HEK293T (cell line): ENCODE measurements around the gene SHISA9.

Source experiments
- BHLHE40 ChIP-seq: fragments of 450-650 bp; IDR thresholded peaks from 2 replicates; pipeline ENCODE4 v1.6.1; 2016; ENCODE audit warnings: mild to moderate bottlenecking, moderate library complexity, borderline replicate concordance
- CTBP1 ChIP-seq: fragments of 450-650 bp; IDR thresholded peaks from 2 replicates; pipeline ENCODE4 v1.6.1; 2016; ENCODE audit warnings: borderline replicate concordance
- ELF4 ChIP-seq: fragments of 450-650 bp; IDR thresholded peaks from 2 replicates; pipeline ENCODE4 v1.6.1; 2017; ENCODE audit warnings: antibody characterized with exemption
- FOXA1 ChIP-seq: fragments of 450-650 bp; IDR thresholded peaks from 2 replicates; pipeline ENCODE4 v1.6.1; 2016; ENCODE audit warnings: mild to moderate bottlenecking
- FOXK2 ChIP-seq: fragments of 450-650 bp; IDR thresholded peaks from 2 replicates; pipeline ENCODE4 v1.6.1; 2016; ENCODE audit warnings: mild to moderate bottlenecking
- FOXM1 ChIP-seq: fragments of 450-650 bp; IDR thresholded peaks from 2 replicates; pipeline ENCODE4 v1.6.1; 2017; ENCODE audit warnings: mild to moderate bottlenecking, borderline replicate concordance
- HDGF ChIP-seq: fragments of 450-650 bp; IDR thresholded peaks from 2 replicates; pipeline ENCODE4 v1.6.1; 2017; ENCODE audit warnings: antibody characterized with exemption, borderline replicate concordance
- LEF1 ChIP-seq: fragments of 450-650 bp; IDR thresholded peaks from 2 replicates; pipeline ENCODE4 v1.6.1; 2017; ENCODE audit warnings: mild to moderate bottlenecking, borderline replicate concordance
- NFRKB ChIP-seq: fragments of 450-650 bp; IDR thresholded peaks from 2 replicates; pipeline ENCODE4 v1.6.1; 2016; ENCODE audit warnings: mild to moderate bottlenecking, moderate library complexity
- PKNOX1 ChIP-seq: fragments of 450-650 bp; IDR thresholded peaks from 2 replicates; pipeline ENCODE4 v1.6.1; 2016
- SP1 ChIP-seq: fragments of 450-650 bp; IDR thresholded peaks from 2 replicates; pipeline ENCODE4 v1.6.1; 2017
- SUZ12 ChIP-seq: fragments of 450-650 bp; IDR thresholded peaks from 2 replicates; pipeline ENCODE4 v1.6.1; 2016; ENCODE audit warnings: mild to moderate bottlenecking
- TARDBP ChIP-seq: fragments of 450-650 bp; IDR thresholded peaks from 2 replicates; pipeline ENCODE4 v1.6.1; 2016

GRCh38 chr16:13157082-13157481 is 255.7 kb downstream of the SHISA9 start:
- TF ChIP-seq SP1 (no peak), NFRKB (no peak), ELF4 (no peak), BHLHE40 (no peak), HDGF (no peak), FOXM1 (no peak), FOXK2 (no peak), SUZ12 (no peak), FOXA1 (no peak), PKNOX1 (no peak), CTBP1 (no peak), LEF1 (no peak), TARDBP (no peak)
